ENCODE results near the gene HCLS1.
"Not testable (repeated sequence)": the region's sequence is repeated elsewhere in the genome, so short reads cannot be mapped to it uniquely, and the experiment has no call there.

Gene HCLS1

GRCh38 chr3:121598564-121598963 lies 62.1 kb downstream of the HCLS1 start:
- no peak for DNase-seq (ENCODE audit: low read depth)

DNA sequence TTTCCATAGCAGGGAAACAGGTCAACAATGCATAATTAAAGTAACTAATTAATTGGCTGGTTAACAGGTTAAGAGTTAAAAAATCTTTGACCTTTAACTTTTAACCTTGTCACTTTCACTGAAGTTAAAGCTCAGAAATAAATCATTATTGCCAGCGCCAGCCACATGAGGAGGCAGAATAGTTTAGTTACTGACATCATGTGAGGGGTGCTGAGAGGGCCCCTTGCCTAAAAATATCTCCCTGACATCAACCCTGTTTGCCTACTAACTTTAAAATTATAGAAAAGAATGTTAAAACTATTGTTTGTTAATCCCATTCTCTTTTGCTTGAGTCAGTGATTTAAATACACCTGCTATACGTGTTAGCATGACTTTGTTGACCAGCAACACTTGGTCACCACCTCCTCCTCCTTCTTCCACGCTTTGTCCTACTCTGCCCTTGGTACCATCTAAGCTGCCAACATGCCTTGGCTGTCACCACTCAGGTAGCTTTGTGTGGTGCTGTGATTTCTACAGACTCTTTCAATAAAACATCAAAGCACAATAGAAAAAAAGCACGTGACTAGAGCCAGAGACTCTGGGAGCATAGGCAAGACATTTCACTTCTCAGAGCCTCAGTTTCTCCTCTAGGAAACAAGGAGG lies 64.8 kb downstream of the HCLS1 start:
- no peak for DNase-seq (ENCODE audit: low read depth)

DNA sequence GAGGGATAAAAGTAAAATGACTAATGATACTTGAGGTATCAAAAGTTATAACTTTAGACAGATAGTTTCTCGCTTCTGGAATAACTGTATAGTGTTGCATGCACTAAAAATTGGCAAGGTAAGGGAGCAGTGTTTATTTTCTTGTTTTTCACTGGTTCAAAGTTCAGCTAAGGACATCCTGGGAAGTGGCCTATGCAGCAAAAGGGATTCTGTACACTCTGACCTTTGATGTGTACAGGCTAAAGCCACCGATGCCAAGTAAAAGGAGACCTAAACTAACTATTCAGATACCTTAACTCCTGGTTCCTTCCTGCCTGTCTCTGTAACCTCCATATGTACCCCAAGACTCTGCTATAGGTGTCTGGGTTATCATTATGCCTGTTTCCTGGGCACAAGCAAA lies 65.9 kb downstream of the HCLS1 start:
- no peak for DNase-seq (ENCODE audit: low read depth)

GRCh38 chr3:121593806-121594205 lies 66.9 kb downstream of the HCLS1 start:
- DNase-seq (ENCODE audit: low read depth): not testable (repeated sequence)

DNA sequence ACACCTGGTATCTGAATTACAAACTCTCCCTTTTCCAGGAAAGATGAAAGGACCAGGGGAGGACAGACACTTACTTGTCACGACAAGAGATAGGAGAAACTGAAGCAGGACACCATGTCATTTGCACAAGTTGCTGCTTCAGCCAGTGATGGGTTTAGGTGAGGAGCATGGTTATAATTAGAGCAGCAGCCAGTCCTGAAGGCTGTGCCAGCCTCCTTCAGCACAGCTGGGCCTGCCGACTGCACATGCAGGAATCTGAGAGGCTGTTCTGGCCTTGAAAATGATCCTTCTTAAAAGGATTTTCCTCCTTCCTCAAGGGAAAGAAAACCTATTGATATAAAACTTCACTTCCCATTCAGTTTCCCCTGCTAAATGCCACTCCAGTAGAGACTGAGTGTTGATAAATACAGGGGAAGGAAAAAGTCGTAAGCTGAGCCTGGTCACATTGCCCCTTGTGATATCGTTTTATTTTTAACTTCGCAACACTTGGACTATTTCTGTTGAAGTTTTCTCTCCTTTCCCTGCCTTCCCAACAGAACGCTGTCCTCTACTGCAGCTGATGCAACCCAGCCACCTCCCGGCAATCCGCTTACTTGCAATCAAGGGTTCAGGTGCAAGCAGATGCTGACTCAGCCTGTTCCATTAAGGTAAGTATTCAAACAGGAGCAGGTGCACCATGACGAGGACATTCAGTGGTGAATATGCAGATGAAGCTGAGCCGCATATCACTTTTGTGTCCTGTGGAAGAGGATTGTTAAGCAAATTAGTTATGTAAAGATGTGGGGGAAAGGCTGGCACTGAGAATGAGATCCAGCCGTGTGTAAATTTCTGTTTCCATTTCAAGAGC lies 67.6 kb downstream of the HCLS1 start, which contains the start of gene FBXO40:
FBXO40 (plus strand) TSS at position 524 of the 847 bp plus-strand sequence. CDS start 27,197 bp downstream, outside the sequence.
- no peak for DNase-seq (ENCODE audit: low read depth)

DNA sequence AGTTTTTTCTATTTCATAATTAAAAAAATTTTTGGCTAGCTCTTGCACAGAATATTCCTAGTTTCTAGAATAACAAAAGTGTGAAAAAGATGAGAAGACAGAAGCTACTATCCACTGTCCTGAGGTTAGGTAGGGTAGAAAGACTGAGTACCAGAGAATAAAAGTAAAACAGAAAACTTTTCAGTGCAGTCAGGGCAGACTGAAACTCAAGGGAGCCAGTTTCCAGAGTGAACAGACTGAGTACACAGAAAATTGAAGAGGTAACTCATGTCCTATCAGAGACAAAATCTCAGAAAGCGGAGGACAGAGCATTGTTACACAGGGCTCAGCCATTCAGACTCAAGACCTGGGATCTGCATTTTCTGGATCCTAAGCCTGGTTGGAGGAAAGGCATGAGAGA lies 76.3 kb downstream of the HCLS1 start:
- DNase-seq (ENCODE audit: low read depth): no peak

DNA sequence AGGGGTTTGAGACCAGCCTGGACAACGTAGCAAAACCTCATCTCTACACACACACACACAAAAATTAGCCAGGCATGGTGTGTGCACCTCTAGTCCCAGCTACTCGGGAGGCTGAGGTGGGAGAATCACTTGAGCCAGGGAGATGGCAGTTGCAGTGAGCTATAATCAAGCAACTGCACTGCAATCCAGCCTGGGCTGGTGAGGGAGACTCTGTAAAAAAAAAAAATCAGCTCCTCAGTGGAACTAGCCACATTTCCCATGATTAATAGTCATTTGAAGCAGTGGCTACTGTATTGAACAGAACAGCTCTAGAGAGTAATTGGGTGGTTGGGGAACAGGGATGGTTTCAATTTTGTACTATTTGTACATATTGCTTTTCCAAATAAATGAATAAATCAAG lies 79.0 kb downstream of the HCLS1 start:
- DNase-seq (ENCODE audit: low read depth): no peak
